ENCODE results near the gene GRIK5. TPM values are rescaled to one million over a fixed set of nuclear protein-coding genes. Genes with fewer than 3 reads are reported as not detected.

The GRIK5 gene
- total and polyA plus RNA-seq, 2 of the 8 experiments (the other 6 are each of a cell fraction or from before 2014, with no cell fraction given): 17.8 to 42.9 TPM

GRCh38 chr19:42081584-42082203 is 11.7 kb upstream of the GRIK5 start:
- Histone ChIP-seq H3K23ac (ENCODE audit: insufficient read length) (no peak overlapping the region), H3K23me2 (ENCODE audit: low read depth, low read length) (peaks cover 11% of the 10 kb centered on the region; the same call in 1 of the 2 replicates), H3K56ac (replicated peaks; ENCODE audit: insufficient read length, low read depth, low read length) (no peak overlapping the region), H3K36me3 (ENCODE audit: control insufficient read depth in 2 of 4, insufficient read depth in 4 of 4, low read length in 3 of 4) (peaks cover 17 to 38% (median 35%) of the 10 kb centered on the region in 4 experiments; a peak in 7 of 8 replicates), H2BK15ac (ENCODE audit: low read length) (no peak overlapping the region), H3K14ac (ENCODE audit: insufficient read length) (no peak overlapping the region), H4K20me1 (replicated peaks in 1 of 2; ENCODE audit: control insufficient read depth in 1 of 2, insufficient read depth in 2 of 2, low read length in 2 of 2) (peaks cover 28 to 48% of the 10 kb centered on the region in 2 experiments), H4K8ac (ENCODE audit: extremely low read depth, insufficient read depth, low read length) (no peak overlapping the region), H3K9ac (replicated peaks in 1 of 4; ENCODE audit: extremely low read depth in 1 of 4, low read depth in 3 of 4, low read length in 3 of 4) (no peak overlapping the region), H2BK5ac (ENCODE audit: low read depth, low read length) (no peak overlapping the region), H3K4me3 (ENCODE audit: extremely low read depth in 1 of 4, insufficient read depth in 2 of 4, low read depth in 3 of 4, low read length in 4 of 4) (no peak overlapping the region), H3K4me1 (replicated peaks in 1 of 4; ENCODE audit: control insufficient read depth in 3 of 4, insufficient read depth in 4 of 4, low read length in 3 of 4) (peaks cover 0 to 2% (median under 1%) of the 10 kb centered on the region in 4 experiments; a peak in 2 of 7 replicates), H4K91ac (replicated peaks; ENCODE audit: insufficient read length, low read length) (no peak overlapping the region), H3K9me3 (ENCODE audit: insufficient read depth in 2 of 2, low read depth in 1 of 2, low read length in 1 of 2) (no peaks in the 10 kb centered on the region), H3K4ac (replicated peaks; ENCODE audit: insufficient read length, low read depth, low read length) (no peak overlapping the region), H3K27me3 (replicated peaks in 1 of 4; ENCODE audit: control insufficient read depth in 3 of 4, extremely low read depth in 1 of 4, insufficient read depth in 3 of 4, low read length in 3 of 4) (no peaks in the 10 kb centered on the region), H2AK5ac (ENCODE audit: low read depth, low read length) (no peak overlapping the region), H3K27ac (ENCODE audit: low read depth, low read length) (no peak overlapping the region), H4K5ac (ENCODE audit: insufficient read length, low read depth, low read length) (no peak overlapping the region), H2BK120ac (replicated peaks; ENCODE audit: low read depth, low read length) (no peak overlapping the region), H3K4me2 (ENCODE audit: insufficient read depth in 1 of 2, low read depth in 2 of 2, low read length in 2 of 2) (no peak overlapping the region), H2BK12ac (ENCODE audit: low read depth, low read length) (no peak overlapping the region), H2BK20ac (ENCODE audit: low read length) (no peak overlapping the region), H2AFZ (ENCODE audit: low read length) (no peak overlapping the region), H3K79me2 (ENCODE audit: control insufficient read depth in 1 of 2, insufficient read depth in 2 of 2, low read length in 2 of 2) (peaks cover 18 to 38% of the 10 kb centered on the region in 2 experiments), H3K79me1 (ENCODE audit: low read depth, low read length) (peaks cover 15% of the 10 kb centered on the region), H3K18ac (ENCODE audit: extremely low read depth, low read length) (no peak overlapping the region)
- ChIA-PET CTCF (ENCODE audit: partially characterized antibody) (interaction anchor here (0.8 to 2.8 kb wide), 10 partner anchors 10 to 53 kb away, joined by 3 to 12 read pairs (median 4); no protein-coding TSS in a partner anchor), POLR2A (ENCODE audit: partially characterized antibody) (interaction anchor here (0.7 to 4.1 kb wide), 10 partner anchors 10 to 307 kb away, joined by 3 to 13 read pairs (median 3); no protein-coding TSS in a partner anchor)
- no peak for DNase-seq (ENCODE audit: low read depth in 1 of 2, low spot score in 2 of 2)
- no peak for FAIRE-seq
- WGBS, 2 experiments (ENCODE audit: extremely low coverage in 1 of 2, insufficient coverage in 1 of 2, insufficient read length in 1 of 2, insufficient replicate concordance in 2 of 2, low coverage in 1 of 2, low lambda C conversion rate in 2 of 2, missing lambda C conversion rate in 1 of 2): 88% methylated on average over 2 of the region's 2 CpGs; no CpG with 5 or more reads in 1 of the 2 experiments
- TF ChIP-seq POLR2A (IDR thresholded peaks at IDR 0.05; ENCODE audit: control extremely low read depth in 1 of 2, low read depth in 2 of 2, low read length in 2 of 2) (0 out of 3 replicates have a peak, but pooled peaks of 1 of the 2 experiments have one; percentile 21), EP300 (IDR thresholded peaks at IDR 0.05; ENCODE audit: borderline replicate concordance in 1 of 2, low read depth in 2 of 2, low read length in 2 of 2) (no peak), RAD21 (IDR thresholded peaks at IDR 0.05 in 1 of 2, conservative IDR thresholded peaks at IDR 0.05 in 1 of 2; ENCODE audit: low read depth in 2 of 2, low read length in 2 of 2) (peak; percentile 41 to 57), JUND (IDR thresholded peaks at IDR 0.05; ENCODE audit: low read length) (no peak), TAF7 (optimal IDR thresholded peaks at IDR 0.05; ENCODE audit: borderline replicate concordance, low read depth, low read length) (no peak), NRF1 (IDR thresholded peaks at IDR 0.05; ENCODE audit: low read depth, low read length) (no peak)
- TF ChIP-seq, protein P1, sequence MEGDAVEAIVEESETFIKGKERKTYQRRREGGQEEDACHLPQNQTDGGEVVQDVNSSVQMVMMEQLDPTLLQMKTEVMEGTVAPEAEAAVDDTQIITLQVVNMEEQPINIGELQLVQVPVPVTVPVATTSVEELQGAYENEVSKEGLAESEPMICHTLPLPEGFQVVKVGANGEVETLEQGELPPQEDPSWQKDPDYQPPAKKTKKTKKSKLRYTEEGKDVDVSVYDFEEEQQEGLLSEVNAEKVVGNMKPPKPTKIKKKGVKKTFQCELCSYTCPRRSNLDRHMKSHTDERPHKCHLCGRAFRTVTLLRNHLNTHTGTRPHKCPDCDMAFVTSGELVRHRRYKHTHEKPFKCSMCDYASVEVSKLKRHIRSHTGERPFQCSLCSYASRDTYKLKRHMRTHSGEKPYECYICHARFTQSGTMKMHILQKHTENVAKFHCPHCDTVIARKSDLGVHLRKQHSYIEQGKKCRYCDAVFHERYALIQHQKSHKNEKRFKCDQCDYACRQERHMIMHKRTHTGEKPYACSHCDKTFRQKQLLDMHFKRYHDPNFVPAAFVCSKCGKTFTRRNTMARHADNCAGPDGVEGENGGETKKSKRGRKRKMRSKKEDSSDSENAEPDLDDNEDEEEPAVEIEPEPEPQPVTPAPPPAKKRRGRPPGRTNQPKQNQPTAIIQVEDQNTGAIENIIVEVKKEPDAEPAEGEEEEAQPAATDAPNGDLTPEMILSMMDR (IDR thresholded peaks at IDR 0.05; ENCODE audit: control extremely low read depth in 1 of 3, insufficient read depth in 1 of 3, low read depth in 1 of 3, low read length in 3 of 3): peak; percentile 18 to 64 (median 37); a peak in 3 of 4 replicates
- TF ChIP-seq, protein P2, sequence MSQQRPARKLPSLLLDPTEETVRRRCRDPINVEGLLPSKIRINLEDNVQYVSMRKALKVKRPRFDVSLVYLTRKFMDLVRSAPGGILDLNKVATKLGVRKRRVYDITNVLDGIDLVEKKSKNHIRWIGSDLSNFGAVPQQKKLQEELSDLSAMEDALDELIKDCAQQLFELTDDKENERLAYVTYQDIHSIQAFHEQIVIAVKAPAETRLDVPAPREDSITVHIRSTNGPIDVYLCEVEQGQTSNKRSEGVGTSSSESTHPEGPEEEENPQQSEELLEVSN (IDR thresholded peaks at IDR 0.05): no peak
